ENCODE measurements around the gene LMAN1.

The LMAN1 gene

DNA sequence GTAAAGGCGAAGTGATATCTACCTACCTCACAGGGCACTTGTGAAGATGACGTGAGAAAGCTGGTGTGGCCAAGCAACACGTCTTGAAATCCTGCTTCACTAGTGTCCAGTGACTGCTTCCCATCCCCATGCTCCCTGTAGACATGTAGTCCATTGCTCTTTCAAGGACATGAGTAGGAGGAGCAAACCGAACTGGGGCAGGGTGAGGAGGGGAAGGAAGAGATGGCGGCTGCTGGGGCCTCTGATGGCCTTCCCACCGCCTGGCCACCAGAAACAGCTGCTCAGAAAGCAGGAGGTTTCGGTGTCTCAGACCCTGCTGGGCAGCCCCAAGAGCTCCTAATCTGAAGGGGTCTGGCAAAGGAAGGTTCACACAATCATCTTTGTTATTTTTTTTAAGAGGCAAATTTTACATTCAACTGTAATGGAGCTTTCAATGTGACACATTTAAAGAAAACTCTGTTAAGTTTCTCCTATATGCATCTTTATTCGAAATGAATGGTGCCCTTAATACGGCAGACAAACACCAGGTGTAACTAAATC, 55.3 kb downstream of the LMAN1 start:
- no peak for DNase-seq (ENCODE audit: low read depth)

DNA sequence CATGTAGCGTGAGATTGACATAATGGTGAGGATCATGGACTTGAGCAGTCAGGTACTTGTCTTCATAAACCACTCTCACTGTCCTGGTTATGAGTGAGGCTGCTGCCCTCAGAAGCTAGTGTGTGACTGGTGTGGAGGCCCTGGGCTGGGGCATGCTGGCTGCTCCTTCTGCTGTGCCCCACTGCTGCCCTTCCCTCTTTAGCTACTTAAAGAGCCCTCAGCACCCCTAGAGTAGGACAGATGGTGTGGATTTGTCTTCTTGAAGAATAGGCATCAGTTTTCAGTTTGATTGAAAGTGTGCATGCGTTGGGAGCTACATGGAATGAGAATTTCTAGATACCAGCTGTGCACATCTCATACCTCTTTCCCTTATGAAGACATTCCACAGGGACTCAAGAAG, 56.1 kb downstream of the LMAN1 start:
- DNase-seq (ENCODE audit: low read depth), result no peak

DNA sequence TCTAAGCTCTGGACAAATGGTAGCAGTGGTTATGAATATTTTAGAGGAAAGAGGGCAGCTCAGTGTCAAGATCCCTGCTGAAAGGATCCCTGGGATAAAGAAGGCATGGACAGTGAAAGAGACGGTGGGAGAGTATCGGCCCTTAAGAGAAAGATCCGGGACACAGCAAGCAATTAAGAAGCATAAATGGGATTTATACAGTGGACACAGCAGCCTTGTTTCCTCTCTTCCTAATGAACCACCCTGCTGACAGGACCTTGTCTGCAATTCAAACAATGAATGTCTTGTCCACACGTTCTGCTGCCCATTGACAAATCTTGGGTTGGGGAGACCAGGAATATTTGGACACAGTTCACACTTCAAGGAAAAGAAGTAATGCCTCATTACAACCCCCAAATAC, 57.1 kb downstream of the LMAN1 start:
- DNase-seq (ENCODE audit: low read depth), result no peak

DNA sequence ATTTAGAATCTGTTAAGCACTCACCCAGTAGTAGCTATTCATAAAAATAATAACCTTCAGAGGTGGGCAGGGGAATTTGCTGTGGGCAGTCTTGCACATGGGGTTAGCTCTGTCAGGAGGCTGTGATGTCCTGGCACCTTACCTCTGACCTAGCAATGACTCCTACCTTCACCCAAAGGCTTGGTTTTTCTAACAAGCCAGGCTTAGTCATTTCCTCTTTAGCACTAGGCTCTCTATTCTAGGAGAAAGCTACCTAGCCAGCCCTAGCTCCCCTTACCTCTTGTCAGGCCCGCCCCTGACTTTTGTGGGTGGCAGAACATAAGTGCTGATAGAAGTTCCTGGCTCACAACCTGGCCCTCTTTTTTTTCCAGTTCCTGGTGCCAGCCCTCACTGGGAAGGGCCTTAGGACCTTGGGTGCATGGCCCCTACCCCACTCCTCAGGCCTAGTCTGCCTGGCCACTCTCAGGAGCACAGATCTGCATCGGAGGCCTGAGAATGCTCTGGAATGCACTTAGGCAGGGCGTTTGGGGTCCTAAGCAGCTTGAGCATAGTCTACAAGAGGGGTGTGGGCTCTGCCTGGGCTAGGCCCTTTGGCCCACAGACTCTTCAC, 58.3 kb downstream of the LMAN1 start:
- no peak for DNase-seq (ENCODE audit: low read depth)

DNA sequence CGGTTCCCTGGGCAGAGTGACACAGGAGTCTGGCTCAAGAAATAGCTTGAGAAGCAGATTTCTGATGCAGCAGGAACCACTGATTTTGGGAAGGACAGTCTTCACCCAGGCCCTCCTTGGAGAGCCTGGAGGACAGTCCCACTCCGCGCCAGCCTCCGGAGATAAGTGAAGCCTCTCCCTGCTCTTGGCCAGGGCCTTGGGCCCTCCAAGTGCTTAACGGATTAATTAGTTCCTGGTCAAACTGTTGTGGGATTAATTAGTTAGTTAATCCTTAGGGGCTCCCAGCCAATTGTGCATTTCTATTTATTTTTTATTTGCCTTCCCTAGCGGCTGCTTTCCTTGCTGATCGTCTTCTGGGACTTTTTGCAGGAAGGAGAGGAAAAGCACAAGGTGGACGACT, 60.2 kb downstream of the LMAN1 start:
- no peak for DNase-seq (ENCODE audit: low read depth)

DNA sequence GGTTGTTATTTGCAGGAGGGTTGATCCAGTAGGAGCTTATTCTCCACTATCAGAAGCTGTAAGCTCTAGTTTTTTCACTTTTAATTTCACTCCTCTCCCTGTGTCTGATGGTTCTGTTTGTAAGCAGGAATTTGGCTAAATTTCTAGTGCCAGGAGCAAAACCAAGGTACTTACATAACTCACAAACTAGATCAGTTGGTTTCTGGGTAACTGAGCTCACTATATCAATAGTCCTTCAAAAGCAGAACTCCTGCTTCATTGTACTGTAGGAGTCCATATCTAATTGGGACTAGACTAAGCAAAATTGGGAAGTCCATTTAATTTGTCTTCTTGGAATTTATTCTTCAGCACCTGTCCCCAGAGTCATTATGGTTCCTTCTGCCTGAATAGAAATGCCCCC, 65.7 kb downstream of the LMAN1 start:
- no peak for DNase-seq (ENCODE audit: low read depth)

DNA sequence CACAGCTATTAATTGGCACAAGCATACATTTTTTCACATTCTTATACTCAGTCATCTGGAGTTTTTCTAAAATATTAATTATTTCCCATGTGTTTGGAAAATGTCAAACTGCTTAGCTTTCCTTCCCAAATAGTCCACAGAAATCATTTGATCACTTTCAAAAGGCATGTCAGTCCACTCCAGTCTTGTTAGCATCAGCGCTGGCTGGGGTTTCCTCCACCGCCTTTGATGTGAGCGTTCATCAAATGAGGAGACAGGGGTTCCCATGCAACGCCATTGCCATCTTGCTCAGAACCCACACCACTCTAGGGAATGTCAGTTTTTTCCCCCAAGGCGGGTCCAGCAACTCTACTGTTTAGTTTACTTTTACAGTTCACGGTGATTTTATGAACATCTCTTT, 72.7 kb downstream of the LMAN1 start:
- no peak for DNase-seq (ENCODE audit: low read depth)

DNA sequence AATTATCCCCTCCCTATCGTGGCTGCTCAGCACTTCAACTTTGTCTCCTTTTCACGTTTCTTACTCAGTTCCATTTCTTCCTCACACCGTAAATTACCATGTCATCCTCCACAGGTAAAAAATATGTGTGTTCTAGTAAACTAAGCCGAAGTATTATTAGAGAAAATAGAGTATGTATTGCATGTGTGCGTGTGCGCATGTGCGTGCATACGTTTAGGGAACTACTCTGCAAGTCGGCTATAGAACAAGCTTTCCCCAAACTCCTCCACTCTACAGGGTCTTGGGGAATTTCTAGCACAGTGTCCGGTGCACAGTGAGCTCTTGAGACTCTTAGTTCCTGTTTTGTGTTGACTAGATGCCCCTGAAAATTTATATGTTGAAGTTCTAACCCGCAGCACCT, 76.7 kb downstream of the LMAN1 start:
- no peak for DNase-seq (ENCODE audit: low read depth)

DNA sequence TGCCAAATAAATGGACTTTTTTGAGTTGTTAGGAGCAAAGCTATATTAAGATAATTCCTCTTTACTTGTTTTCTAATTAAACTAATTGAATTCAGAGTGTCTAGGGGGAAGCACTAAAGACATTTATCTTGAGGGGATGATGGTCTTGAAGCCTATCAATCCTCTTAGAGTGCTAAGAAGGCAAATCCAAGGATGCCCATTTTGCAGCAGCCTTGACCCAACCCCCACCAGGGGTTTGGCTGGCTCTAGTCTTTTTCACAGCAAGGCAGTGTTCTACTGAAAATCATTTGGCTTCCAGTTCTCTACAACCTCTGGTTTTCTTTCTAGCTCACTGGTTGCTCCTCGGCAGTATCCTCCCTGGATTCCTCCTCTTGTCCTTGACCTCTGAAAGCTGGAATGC, 79.3 kb downstream of the LMAN1 start:
- no peak for DNase-seq (ENCODE audit: low read depth)

DNA sequence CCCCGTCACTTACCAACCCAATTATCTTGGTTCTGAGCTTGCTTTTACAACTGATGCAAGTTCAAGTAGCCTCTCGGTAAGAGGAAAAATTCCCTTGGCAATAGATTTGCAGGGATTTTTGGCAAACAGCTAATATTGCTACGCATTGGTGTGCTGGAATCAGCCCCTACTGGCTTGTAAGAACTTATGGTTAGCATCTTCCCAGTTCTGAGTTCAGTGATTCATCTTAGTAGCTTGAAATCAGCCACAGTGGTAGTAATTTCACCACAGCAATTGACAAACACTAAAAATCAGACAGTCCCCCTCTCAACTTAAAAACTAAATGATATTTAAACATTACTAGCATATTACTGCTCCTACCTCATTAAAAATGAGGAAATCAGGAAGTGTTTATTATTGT, 79.9 kb downstream of the LMAN1 start:
- no peak for DNase-seq (ENCODE audit: low read depth)

DNA sequence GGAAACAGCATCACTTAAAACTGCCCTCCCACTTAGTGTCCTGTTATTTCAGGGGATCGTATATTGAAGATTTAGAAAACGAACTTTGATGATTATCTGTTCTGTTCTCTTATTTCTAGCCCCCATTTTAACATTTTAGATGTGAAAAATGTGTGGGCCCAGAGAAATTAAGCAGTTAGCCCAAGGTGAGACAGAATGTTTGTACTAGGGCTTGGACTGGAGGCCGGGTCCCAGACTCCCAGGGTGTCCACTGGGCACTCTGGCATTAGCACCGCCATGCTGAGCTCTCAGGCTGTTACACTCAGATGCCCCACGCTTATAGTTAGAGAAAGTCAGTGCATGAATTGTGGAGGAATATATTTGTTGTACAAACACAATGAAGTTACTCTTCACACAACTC, 80.3 kb downstream of the LMAN1 start:
- no peak for DNase-seq (ENCODE audit: low read depth)

Measured in fibroblast of the conjunctiva (primary cell).